ENCODE measurements around the gene SUSD6.

Gene SUSD6

DNA sequence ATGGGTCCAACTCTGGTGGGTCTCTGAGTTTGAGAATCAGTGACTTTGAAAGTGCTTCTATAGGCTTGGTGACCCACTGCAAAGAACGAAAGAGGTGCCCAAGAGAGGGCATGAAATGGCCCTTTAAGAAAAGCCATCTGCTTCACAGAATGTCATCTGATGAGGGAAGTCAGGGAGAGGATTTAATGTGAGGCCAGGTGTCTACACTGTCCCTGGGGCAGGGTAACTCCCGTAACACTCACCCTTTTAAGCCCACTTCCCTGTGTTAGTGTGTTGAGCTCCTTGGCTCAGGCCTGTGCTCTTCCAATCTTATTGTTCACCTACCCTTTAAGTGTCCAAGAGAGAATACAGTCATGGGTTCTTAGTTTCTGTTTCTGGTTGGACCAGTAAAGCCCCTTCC lies 139.1 kb downstream of the SUSD6 start:
- no peak for DNase-seq (ENCODE audit: low read depth)
- no peak overlapping the region for H3K4me3 ChIP-seq (ENCODE audit: low read length)
- no peak for TF ChIP-seq CTCF (conservative IDR thresholded peaks at IDR 0.05; ENCODE audit: low read length)

- TF ChIP-seq CTCF (conservative IDR thresholded peaks at IDR 0.05; ENCODE audit: low read length): no peak
- no peak overlapping the region for H3K4me3 ChIP-seq (ENCODE audit: low read length)
- DNase-seq (ENCODE audit: low read depth): no peak
Measured at GRCh38 chr14:69752773-69753172, 141.4 kb downstream of the SUSD6 start.

DNA sequence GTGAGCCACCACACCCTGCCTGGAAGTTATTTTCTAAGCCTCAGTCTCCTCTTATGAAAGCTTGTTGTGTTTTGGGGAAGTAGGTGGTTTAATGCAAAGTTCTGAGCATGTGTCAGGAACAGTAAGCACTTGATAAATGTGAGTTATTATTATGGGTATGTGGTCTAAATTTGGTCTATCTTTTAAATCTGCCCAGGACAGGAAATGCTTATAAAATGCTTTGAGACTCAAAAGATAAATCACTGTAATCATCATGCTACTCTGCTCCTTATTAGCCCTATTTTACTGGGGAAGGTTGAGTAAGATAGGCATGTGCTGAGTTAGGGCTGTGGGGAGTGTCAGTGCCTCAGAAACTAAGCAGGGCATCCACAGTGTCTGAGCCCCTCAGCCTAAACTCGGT lies 142.5 kb downstream of the SUSD6 start:
- TF ChIP-seq CTCF (conservative IDR thresholded peaks at IDR 0.05; ENCODE audit: low read length): no peak
- DNase-seq (ENCODE audit: low read depth): no peak
- H3K4me3 ChIP-seq (ENCODE audit: low read length): no peak overlapping the region

- DNase-seq (ENCODE audit: low read depth): no peak
- no peak for TF ChIP-seq CTCF (conservative IDR thresholded peaks at IDR 0.05; ENCODE audit: low read length)
- no peak overlapping the region for H3K4me3 ChIP-seq (ENCODE audit: low read length)
Measured at GRCh38 chr14:69754487-69754886, 143.1 kb downstream of the SUSD6 start.

DNA sequence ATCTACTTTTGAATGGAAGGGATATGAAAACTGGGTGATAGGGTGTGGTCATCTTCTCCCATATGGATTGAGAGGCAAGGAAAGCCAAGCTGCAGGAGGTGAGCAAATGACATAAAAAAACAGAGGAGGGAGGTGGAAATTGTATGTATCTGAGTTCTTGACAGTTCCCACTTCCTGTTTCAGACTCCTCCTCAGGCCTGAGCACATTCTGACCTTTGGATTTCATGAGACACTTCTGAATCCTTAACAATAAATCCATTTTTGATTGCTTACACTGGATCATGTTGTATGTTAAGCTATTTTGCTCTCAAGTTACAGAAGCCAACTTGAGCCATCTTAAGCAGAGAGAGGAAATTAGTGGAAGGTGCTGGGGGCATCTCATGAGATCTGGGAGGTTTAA lies 143.9 kb downstream of the SUSD6 start:
- TF ChIP-seq CTCF (conservative IDR thresholded peaks at IDR 0.05; ENCODE audit: low read length): no peak
- DNase-seq (ENCODE audit: low read depth): no peak
- H3K4me3 ChIP-seq (ENCODE audit: low read length): no peak overlapping the region

DNA sequence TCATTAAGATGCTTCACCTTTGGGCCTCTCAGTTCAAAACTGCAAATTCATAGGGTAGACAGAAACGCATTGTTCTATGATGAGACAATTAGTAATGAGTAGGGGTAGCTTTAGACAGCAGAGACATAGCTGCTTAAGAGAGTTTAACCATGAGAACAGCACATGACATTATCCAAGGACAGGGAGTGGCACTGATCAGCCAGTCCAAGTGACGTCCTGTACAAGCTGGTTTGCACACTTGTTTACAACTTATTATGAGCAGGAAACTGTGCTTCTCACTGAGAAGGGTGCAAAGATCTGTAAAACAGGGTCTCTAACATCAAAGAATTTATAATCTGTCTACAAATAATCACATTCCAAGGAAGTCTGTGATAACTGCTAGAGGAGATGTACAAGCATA lies 144.4 kb downstream of the SUSD6 start:
- no peak overlapping the region for H3K4me3 ChIP-seq (ENCODE audit: low read length)

GRCh38 chr14:69756298-69756697 lies 144.9 kb downstream of the SUSD6 start:
- no peak for TF ChIP-seq CTCF (conservative IDR thresholded peaks at IDR 0.05; ENCODE audit: low read length)
- no peak for DNase-seq (ENCODE audit: low read depth)

More for the DNA sequence above, 144.4 kb downstream of the SUSD6 start:
- no peak for TF ChIP-seq CTCF (conservative IDR thresholded peaks at IDR 0.05; ENCODE audit: low read length)
- no peak for DNase-seq (ENCODE audit: low read depth)

More at GRCh38 chr14:69756298-69756697, 144.9 kb downstream of the SUSD6 start:
- H3K4me3 ChIP-seq (ENCODE audit: low read length): no peak overlapping the region

Data from AG10803 (cell line).